Effector memory CD8-positive, alpha-beta T cell (primary cell): ENCODE measurements around the gene SIPA1L2.
A peak's percentile ranks its signal among the peaks of the same experiment; 100 is the strongest.

Experiments used
- ATAC-seq: fragments of 150-1000 bp; cut with Tn5 transposase; replicated peaks from 2 replicates; pipeline ENCODE4 v1.10.0; 2021; ENCODE audit warnings: mild to moderate bottlenecking, moderate library complexity
- DNase-seq, 3 experiments: peaks; one replicate each; pipeline ENCODE4 v3.0.0; 2021
- H3K27ac Mint-ChIP-seq, 2 donors: one replicate each; pipeline ENCODE4 v1.8.0; 2022; ENCODE audit warnings: mild to moderate bottlenecking in 2 of 2, mixed read lengths in 2 of 2, moderate library complexity in 2 of 2
- H3K27me3 Mint-ChIP-seq, 2 donors: one replicate each; pipeline ENCODE4 v1.8.0; 2022; ENCODE audit warnings: mixed read lengths in 2 of 2
- H3K36me3 Mint-ChIP-seq: one replicate; pipeline ENCODE4 v1.8.0; 2022; ENCODE audit warnings: mild to moderate bottlenecking, moderate library complexity, mixed read lengths; ENCODE audit not compliant: insufficient read depth
- H3K4me1 Mint-ChIP-seq, 2 donors: one replicate each; pipeline ENCODE4 v1.8.0; 2022; ENCODE audit warnings: low read depth in 2 of 2, mixed read lengths in 2 of 2
- H3K4me3 Mint-ChIP-seq, 2 donors: one replicate each; pipeline ENCODE4 v1.8.0; 2022; ENCODE audit warnings: mild to moderate bottlenecking in 2 of 2, mixed read lengths in 2 of 2, moderate library complexity in 2 of 2
- H3K9me3 Mint-ChIP-seq, 2 donors: one replicate each; pipeline ENCODE4 v1.8.0; 2022; ENCODE audit warnings: mixed read lengths in 2 of 2

The SIPA1L2 gene

GRCh38 chr1:232598837-232599177, 31.1 kb downstream of the SIPA1L2 start:
- ATAC-seq (no peak), DNase-seq (no peak)
- Mint-ChIP-seq H3K4me3 (peak overlapping the region; percentile 37 to 54), H3K27ac (peak overlapping the region; percentile 64 to 88), H3K4me1 (peaks cover 38% of the 10 kb centered on the region in 2 donors), H3K36me3 (peaks cover 5% of the 10 kb centered on the region), H3K27me3 (no peaks in the 10 kb centered on the region), H3K9me3 (no peaks in the 10 kb centered on the region)

- H3K4me1 Mint-ChIP-seq, result peaks cover 38% of the 10 kb centered on the region in 2 donors
- DNase-seq (no peak), ATAC-seq (no peak)
- H3K27me3 Mint-ChIP-seq, result no peaks in the 10 kb centered on the region
- H3K4me3 Mint-ChIP-seq, result peak overlapping the region; percentile 31 to 65
- H3K27ac Mint-ChIP-seq, result peak overlapping the region; percentile 64 to 88
- peaks cover 5% of the 10 kb centered on the region for H3K36me3 Mint-ChIP-seq
- H3K9me3 Mint-ChIP-seq, result no peaks in the 10 kb centered on the region
Observed at GRCh38 chr1:232598133-232598532, 31.8 kb downstream of the SIPA1L2 start.

DNA sequence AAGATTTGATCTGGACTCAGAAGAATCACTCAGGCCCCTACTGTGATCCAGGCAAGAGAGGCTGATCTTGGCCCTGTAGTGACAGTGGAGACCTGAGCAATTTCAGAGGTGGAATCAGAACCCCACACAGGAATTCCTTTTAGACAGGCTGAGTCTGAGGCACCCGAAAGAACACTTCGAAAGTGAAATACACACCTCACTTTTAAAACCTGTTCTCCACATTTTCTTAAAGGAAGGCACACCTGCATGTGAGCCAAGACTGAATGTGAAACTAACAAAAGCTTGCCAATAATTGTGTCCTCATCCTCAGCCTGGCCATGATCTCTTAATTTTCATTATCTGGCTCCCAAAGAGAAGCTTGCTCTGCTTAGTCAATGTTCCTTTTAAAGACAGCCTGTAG, 32.2 kb downstream of the SIPA1L2 start:
- DNase-seq (no peak), ATAC-seq (no peak)
- H3K4me3 Mint-ChIP-seq, result peak overlapping the region; percentile 31 to 65
- peaks cover 5% of the 10 kb centered on the region for H3K36me3 Mint-ChIP-seq
- no peaks in the 10 kb centered on the region for H3K9me3 Mint-ChIP-seq
- no peaks in the 10 kb centered on the region for H3K27me3 Mint-ChIP-seq
- peaks cover 38% of the 10 kb centered on the region in 2 donors for H3K4me1 Mint-ChIP-seq
- peak overlapping the region; percentile 64 to 88 for H3K27ac Mint-ChIP-seq

- Mint-ChIP-seq H3K4me3 (peak overlapping the region; percentile 65 to 73), H3K27ac (peak overlapping the region; percentile 64 to 92), H3K36me3 (peaks cover 5% of the 10 kb centered on the region), H3K9me3 (no peaks in the 10 kb centered on the region), H3K4me1 (peaks cover 38% of the 10 kb centered on the region in 2 donors), H3K27me3 (no peaks in the 10 kb centered on the region)
- ATAC-seq, result no peak
- DNase-seq, result no peak
Observed at GRCh38 chr1:232596666-232597303, 33.1 kb downstream of the SIPA1L2 start.

DNA sequence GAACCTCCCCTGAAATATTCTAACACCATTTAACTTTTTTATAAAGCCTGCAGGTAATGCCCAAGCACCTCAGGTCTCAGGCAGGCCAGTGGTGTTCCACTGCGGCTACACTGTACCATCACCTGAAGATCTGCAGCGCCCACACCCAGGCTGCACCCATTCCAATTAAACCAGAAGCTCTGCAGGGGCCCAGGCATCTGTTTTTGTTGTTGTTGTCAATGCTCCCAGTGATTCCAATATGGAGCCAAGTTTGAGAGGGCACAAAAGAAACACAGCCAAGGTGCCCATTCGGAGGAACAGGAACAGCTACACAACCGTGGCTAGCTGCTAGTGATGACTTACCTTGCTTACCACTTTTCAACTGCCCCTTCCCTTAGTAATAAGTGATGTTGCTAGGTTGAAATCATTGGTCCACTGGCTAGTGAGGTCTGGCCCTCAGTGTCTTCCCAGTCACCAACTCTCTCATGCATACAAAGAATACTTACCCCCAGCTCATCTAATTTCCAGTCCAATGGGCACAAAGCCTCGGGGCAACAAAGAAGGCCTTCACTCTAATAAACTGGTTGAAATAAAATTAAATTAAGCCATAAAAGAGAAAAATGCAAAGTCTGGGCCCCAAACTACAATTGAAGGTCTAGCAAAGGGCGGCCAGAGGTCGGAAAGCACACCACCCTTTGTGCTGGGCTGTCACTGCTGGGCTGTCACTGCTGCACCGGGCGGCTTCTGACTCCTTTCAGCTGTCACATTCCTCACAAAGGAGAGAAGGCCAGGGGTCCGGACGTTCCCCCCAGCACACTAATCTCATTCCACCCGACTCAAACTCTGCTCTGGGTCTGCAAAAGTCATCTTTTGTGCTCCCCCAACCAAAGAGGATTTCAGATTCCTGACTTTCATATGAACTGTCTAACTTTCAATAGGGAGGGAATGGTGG, 34.9 kb downstream of the SIPA1L2 start:
- no peaks in the 10 kb centered on the region for H3K27me3 Mint-ChIP-seq
- H3K4me1 Mint-ChIP-seq, result peaks cover 39 to 42% of the 10 kb centered on the region in 2 donors
- H3K9me3 Mint-ChIP-seq, result no peaks in the 10 kb centered on the region
- peaks cover 2% of the 10 kb centered on the region for H3K36me3 Mint-ChIP-seq
- no peak for ATAC-seq
- H3K4me3 Mint-ChIP-seq, result no peak overlapping the region
- no peak for DNase-seq
- no peak overlapping the region for H3K27ac Mint-ChIP-seq

DNA sequence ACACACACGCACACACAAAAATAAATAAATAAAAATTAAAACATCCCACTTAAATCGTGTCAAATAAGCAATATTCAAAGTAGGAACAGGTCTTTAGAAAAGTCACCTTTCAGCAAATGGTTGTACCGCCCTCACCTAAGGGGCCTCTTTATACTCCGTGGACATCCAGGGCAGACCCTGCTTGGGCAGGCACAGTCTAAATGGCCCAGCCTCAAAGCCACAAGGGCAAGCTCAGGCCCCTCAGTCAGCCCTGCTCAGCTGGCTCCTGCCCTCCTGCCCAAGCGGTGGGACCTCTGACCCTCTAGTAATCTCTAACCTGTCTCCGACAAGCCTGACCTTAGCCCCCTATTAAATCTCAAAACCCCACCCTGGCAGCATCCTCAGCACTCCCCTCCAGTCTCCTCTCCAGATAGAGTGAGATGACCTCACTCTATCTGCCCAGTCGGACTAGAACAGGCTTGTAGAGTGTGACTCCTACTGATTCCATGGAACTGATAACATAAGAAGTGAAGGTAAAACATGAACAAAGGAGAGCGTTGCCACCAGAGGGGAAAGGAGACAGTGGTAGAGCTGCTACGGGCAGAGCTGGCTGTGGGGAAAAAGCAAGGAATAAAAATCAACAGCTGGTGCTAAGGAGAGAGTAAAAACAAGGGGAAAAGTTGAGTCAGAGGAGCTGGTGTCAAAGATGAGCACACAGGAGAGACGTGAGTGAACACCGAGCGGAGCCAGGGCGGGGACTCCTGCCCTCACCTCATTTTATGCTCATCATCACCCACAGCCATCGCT, 36.0 kb downstream of the SIPA1L2 start:
- H3K27ac Mint-ChIP-seq, result peak overlapping the region in 1 of 2 donors; percentile 15
- H3K4me1 Mint-ChIP-seq, result peaks cover 37 to 41% of the 10 kb centered on the region in 2 donors
- H3K4me3 Mint-ChIP-seq, result no peak overlapping the region
- ATAC-seq (no peak), DNase-seq (no peak)
- H3K27me3 Mint-ChIP-seq, result no peaks in the 10 kb centered on the region
- H3K36me3 Mint-ChIP-seq, result peaks cover 2% of the 10 kb centered on the region
- H3K9me3 Mint-ChIP-seq, result no peaks in the 10 kb centered on the region

GRCh38 chr1:232591344-232591743, 38.6 kb downstream of the SIPA1L2 start:
- Mint-ChIP-seq H3K36me3 (no peaks in the 10 kb centered on the region), H3K27ac (no peak overlapping the region), H3K27me3 (no peaks in the 10 kb centered on the region), H3K4me3 (no peak overlapping the region), H3K4me1 (peaks cover 28 to 30% of the 10 kb centered on the region in 2 donors), H3K9me3 (peaks cover 2 to 9% of the 10 kb centered on the region in 2 donors)
- no peak for ATAC-seq
- DNase-seq, result no peak

DNA sequence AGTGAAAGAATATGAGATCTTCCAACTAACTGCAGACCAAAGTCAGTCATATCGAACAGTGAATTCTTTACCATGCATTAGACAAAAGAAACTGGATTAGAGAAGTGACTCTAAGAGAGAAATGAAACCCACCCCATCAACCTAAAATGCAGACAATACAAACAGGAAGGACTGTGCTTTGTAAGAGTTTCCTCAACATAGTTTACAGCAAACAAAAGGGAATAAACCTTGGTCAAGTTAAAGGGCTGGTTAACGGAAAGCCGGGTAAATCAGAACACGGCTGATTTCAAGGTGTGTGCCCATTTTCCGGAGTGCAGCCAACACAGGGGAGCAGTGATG, 39.2 kb downstream of the SIPA1L2 start:
- no peaks in the 10 kb centered on the region for H3K36me3 Mint-ChIP-seq
- DNase-seq (no peak), ATAC-seq (no peak)
- H3K9me3 Mint-ChIP-seq, result peaks cover 2 to 9% of the 10 kb centered on the region in 2 donors
- peaks cover 24 to 26% of the 10 kb centered on the region in 2 donors for H3K4me1 Mint-ChIP-seq
- no peaks in the 10 kb centered on the region for H3K27me3 Mint-ChIP-seq
- peak overlapping the region; percentile 55 to 57 for H3K27ac Mint-ChIP-seq
- H3K4me3 Mint-ChIP-seq, result no peak overlapping the region

GRCh38 chr1:232589812-232590743, 39.9 kb downstream of the SIPA1L2 start:
- ATAC-seq, result no peak
- peak overlapping the region; percentile 55 to 57 for H3K27ac Mint-ChIP-seq

DNA sequence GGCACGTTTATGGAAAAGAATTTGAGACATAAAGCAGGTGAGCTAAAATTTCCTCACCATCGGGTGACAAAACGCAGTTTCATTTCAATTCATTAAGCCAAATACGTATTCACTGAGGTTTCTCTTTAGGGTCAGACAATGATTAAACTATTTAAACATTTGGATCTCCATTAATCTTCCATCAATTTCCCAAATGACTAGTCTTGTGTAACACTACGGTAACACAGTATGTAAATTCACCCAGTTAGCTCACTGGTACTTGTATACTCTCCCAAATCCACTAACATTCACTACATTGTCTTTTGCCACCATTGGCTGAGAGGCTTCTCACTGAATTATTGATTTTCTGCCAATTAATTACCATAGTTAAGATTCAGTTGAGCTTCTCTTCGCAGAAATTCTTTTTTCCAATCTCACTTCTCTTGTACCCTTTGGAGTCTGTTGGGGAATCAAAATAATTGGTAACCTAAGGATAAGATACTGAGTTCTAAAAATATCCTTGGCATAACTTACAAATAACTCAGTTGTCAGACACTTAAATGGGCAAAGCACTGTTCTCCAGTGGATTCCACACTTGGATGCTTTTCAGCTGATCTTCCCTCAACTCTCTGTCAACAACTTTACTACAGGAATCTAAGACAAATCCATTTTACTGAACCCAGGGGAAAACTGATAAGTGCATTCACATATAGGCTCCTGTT, 40.7 kb downstream of the SIPA1L2 start:
- no peaks in the 10 kb centered on the region for H3K36me3 Mint-ChIP-seq
- DNase-seq, result no peak
- H3K4me3 Mint-ChIP-seq, result no peak overlapping the region
- peaks cover 2 to 9% of the 10 kb centered on the region in 2 donors for H3K9me3 Mint-ChIP-seq
- ATAC-seq, result no peak
- peak overlapping the region in 1 of 2 donors; percentile 55 for H3K27ac Mint-ChIP-seq
- H3K27me3 Mint-ChIP-seq, result no peaks in the 10 kb centered on the region
- H3K4me1 Mint-ChIP-seq, result peaks cover 23 to 26% of the 10 kb centered on the region in 2 donors

More at GRCh38 chr1:232589812-232590743, 39.9 kb downstream of the SIPA1L2 start:
- DNase-seq, result no peak
- H3K36me3 Mint-ChIP-seq, result no peaks in the 10 kb centered on the region
- peaks cover 2 to 9% of the 10 kb centered on the region in 2 donors for H3K9me3 Mint-ChIP-seq
- no peaks in the 10 kb centered on the region for H3K27me3 Mint-ChIP-seq
- peaks cover 23 to 26% of the 10 kb centered on the region in 2 donors for H3K4me1 Mint-ChIP-seq
- H3K4me3 Mint-ChIP-seq, result peak overlapping the region in 1 of 2 donors; percentile 7

GRCh38 chr1:232587141-232588008, 42.6 kb downstream of the SIPA1L2 start:
- no peaks in the 10 kb centered on the region for H3K36me3 Mint-ChIP-seq
- peaks cover 2 to 9% of the 10 kb centered on the region in 2 donors for H3K9me3 Mint-ChIP-seq
- no peaks in the 10 kb centered on the region for H3K27me3 Mint-ChIP-seq
- no peak overlapping the region for H3K4me3 Mint-ChIP-seq
- no peak for DNase-seq
- H3K27ac Mint-ChIP-seq, result peak overlapping the region; percentile 20 to 60
- peak; percentile 62 for ATAC-seq
- peaks cover 22 to 23% of the 10 kb centered on the region in 2 donors for H3K4me1 Mint-ChIP-seq
